Ectodermal cell (in vitro differentiated cells): ENCODE data around the gene USH1C.

ENCODE experiments used
- H3K27ac ChIP-seq: 2 replicates; pipeline ENCODE4 v1.7.0; 2013; ENCODE audit warnings: mild to moderate bottlenecking, low read depth, low read length; ENCODE audit not compliant: insufficient read depth, poor library complexity, severe bottlenecking
- H3K27me3 ChIP-seq: 2 replicates; pipeline ENCODE4 v1.7.0; 2013; ENCODE audit warnings: mild to moderate bottlenecking, low read length; ENCODE audit not compliant: insufficient read depth, control insufficient read depth, poor library complexity, severe bottlenecking
- H3K36me3 ChIP-seq: one replicate; pipeline ENCODE4 v1.7.0; 2013; ENCODE audit warnings: low read length; ENCODE audit not compliant: control insufficient read depth, insufficient read depth
- H3K4me1 ChIP-seq: one replicate; pipeline ENCODE4 v1.7.0; 2013; ENCODE audit warnings: low read length; ENCODE audit not compliant: control insufficient read depth, insufficient read depth
- H3K4me3 ChIP-seq: 2 replicates; pipeline ENCODE4 v1.7.0; 2013; ENCODE audit warnings: low read depth, low read length, control low read depth; ENCODE audit not compliant: insufficient read depth
- H3K9me3 ChIP-seq: 2 replicates; pipeline ENCODE4 v1.7.0; 2013; ENCODE audit warnings: mild to moderate bottlenecking, low read length, moderate library complexity; ENCODE audit not compliant: control insufficient read depth
- WGBS, 2 experiments: methylation state at CpG; one replicate each; pipeline ENCODE4 v1.1.7; 2013; ENCODE audit warnings: missing lambda C conversion rate in 2 of 2; 5-methylcytosine and 5-hydroxymethylcytosine counted together

Gene USH1C

DNA sequence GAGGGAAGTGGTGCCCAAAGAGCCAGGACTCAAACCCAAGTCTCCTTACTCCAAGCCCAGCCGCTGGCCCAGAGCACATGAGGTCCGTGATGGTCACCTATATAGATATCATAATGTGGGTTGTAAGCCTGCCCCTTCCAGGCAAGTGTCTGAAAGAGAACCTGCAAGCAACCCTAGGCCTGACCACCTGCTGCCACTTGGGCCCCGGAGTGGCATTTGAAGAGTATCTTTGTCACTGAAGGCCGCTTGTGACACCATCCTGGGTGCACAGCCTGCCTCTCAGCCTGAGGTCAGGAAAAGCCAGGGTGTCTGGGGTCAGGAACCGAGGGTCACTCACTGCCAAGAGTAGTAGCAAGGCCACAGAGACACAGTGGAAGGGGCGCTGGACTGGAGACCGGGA is 35.2 kb upstream of the USH1C start:
- Histone ChIP-seq H3K36me3 (no peaks in the 10 kb centered on the region), H3K9me3 (no peaks in the 10 kb centered on the region), H3K4me1 (no peaks in the 10 kb centered on the region), H3K4me3 (no peak overlapping the region), H3K27ac (no peak overlapping the region), H3K27me3 (no peaks in the 10 kb centered on the region)
- WGBS, 2 experiments = 92 to 95% methylated on average over 7 of the region's 7 CpGs

- Histone ChIP-seq H3K4me1 (no peaks in the 10 kb centered on the region), H3K9me3 (no peaks in the 10 kb centered on the region), H3K27ac (no peak overlapping the region), H3K36me3 (no peaks in the 10 kb centered on the region), H3K27me3 (no peaks in the 10 kb centered on the region), H3K4me3 (no peak overlapping the region)
- 94 to 95% methylated on average over 8 of the region's 8 CpGs for WGBS, 2 experiments
Measured at GRCh38 chr11:17578958-17579357, 34.7 kb upstream of the USH1C start.

GRCh38 chr11:17578296-17578695 is 34.1 kb upstream of the USH1C start:
- H3K4me3 ChIP-seq = no peak overlapping the region
- H3K27ac ChIP-seq = no peak overlapping the region
- WGBS, 2 experiments = 94 to 96% methylated on average over 11 of the region's 11 CpGs
- H3K4me1 ChIP-seq = no peaks in the 10 kb centered on the region
- no peaks in the 10 kb centered on the region for H3K9me3 ChIP-seq
- H3K27me3 ChIP-seq = no peaks in the 10 kb centered on the region
- no peaks in the 10 kb centered on the region for H3K36me3 ChIP-seq

DNA sequence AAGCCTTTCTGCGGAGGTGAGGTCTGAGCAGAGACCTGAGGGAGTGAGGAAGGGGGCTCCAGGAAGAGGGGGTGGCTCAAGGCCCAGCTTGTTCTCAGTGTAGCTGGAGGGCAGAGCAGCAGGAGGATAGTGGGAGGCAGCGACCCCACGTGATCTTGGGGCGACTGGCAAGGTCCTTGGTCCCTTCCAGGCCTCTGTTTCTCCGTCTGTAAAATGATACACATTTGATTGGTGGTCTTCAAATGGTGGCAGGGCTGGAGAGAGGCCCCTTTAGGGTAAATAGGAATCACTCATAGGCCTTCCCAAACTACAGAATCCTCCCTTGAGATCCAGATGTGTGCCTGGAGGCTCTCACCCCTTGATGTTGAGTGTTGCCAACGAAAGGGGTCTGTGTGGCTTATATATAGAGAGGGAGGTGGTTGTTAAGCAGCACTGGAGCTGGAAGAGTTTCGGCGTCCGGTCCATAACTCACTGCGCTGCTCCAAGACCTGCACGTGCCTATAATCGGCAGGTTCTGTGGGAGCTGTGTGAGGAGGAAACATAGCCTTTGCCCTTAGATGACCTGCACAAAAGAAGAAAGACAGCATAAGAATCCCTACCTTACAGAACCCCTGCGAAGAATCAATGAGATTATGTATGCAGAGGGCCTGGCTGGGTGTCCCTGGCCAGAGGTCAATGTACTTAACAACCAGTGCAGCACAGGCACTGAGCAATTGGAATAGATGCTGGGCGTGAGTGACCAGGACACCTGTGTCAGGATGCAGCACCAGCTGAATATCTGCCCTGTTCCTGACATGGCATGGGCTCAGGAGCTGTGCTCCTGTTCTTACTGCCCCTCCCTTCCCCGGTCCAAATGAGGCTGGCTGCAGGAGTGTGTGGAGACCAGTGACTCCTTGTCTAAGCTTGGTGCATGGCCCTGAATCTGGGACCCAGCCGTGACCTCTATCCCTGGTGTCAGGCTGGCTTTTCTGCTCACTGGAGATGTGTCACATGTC is 31.5 kb upstream of the USH1C start:
- Histone ChIP-seq H3K4me1 (no peaks in the 10 kb centered on the region), H3K4me3 (no peak overlapping the region), H3K27me3 (no peaks in the 10 kb centered on the region), H3K36me3 (no peaks in the 10 kb centered on the region), H3K27ac (no peak overlapping the region), H3K9me3 (no peaks in the 10 kb centered on the region)
- 85 to 87% methylated on average over 16 of the region's 16 CpGs for WGBS, 2 experiments

- Histone ChIP-seq H3K27ac (no peak overlapping the region), H3K27me3 (no peaks in the 10 kb centered on the region), H3K9me3 (no peaks in the 10 kb centered on the region), H3K36me3 (no peaks in the 10 kb centered on the region), H3K4me1 (no peaks in the 10 kb centered on the region), H3K4me3 (no peak overlapping the region)
- 90 to 91% methylated on average over 9 of the region's 9 CpGs for WGBS, 2 experiments
Measured at GRCh38 chr11:17574141-17575091, 30.2 kb upstream of the USH1C start.

GRCh38 chr11:17573526-17573925 is 29.3 kb upstream of the USH1C start:
- Histone ChIP-seq H3K4me3 (no peak overlapping the region), H3K27ac (no peak overlapping the region), H3K4me1 (no peaks in the 10 kb centered on the region), H3K9me3 (no peaks in the 10 kb centered on the region), H3K27me3 (no peaks in the 10 kb centered on the region), H3K36me3 (no peaks in the 10 kb centered on the region)
- 92 to 97% methylated on average over 3 of the region's 3 CpGs for WGBS, 2 experiments

DNA sequence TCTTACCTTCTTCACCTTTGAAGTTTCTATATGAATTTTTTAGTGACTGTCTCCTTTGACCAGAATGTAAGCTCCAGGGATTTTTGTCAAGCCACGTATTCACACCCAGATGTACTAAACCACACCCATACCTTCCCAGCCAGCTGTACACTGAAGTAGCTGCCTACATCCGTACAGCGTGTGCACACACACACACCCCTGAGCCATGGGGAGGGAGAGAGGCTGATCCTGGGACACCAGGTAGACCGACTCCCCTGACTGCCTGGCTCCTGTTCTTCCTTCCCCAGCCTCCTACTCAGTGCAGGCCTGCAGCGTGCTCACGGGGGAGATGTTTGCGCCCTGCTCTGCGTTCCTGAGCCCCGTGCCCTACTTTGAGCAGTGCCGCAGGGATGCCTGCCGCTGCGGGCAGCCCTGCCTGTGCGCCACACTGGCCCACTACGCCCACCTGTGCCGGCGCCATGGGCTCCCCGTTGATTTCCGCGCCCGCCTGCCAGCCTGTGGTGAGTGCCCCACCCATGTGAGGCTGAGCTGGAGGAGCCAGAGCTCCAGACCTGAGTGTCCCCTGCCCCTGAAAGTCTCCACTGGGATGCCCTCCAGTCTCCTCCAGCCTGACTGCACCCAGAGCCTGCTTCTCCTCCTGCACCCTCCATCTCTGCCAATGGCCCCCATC is 28.7 kb upstream of the USH1C start:
- no peaks in the 10 kb centered on the region for H3K4me1 ChIP-seq
- H3K27me3 ChIP-seq = no peaks in the 10 kb centered on the region
- WGBS, 2 experiments = 93 to 94% methylated on average over 20 of the region's 20 CpGs
- no peaks in the 10 kb centered on the region for H3K9me3 ChIP-seq
- no peak overlapping the region for H3K4me3 ChIP-seq
- no peaks in the 10 kb centered on the region for H3K36me3 ChIP-seq
- no peak overlapping the region for H3K27ac ChIP-seq

DNA sequence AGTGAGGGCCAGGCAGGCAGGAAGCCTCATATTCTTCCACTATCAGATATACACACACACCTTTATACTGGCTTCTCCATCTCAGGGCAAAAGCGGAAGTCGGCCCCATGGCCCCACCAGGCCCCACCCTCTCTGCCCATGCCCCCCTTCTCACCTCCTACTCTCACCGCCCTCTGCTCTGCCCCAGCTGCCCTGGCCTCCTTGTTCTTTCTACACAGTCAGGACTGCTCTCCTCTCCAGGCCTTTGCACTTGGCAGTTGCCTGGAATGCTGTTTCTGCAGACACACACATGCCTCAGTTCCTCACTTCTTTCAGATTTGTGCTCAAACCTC is 28.1 kb upstream of the USH1C start:
- WGBS, 2 experiments = 86 to 88% methylated on average over 3 of the region's 3 CpGs
- Histone ChIP-seq H3K4me3 (no peak overlapping the region), H3K27ac (no peak overlapping the region), H3K36me3 (no peaks in the 10 kb centered on the region), H3K4me1 (no peaks in the 10 kb centered on the region), H3K27me3 (no peaks in the 10 kb centered on the region), H3K9me3 (no peaks in the 10 kb centered on the region)

DNA sequence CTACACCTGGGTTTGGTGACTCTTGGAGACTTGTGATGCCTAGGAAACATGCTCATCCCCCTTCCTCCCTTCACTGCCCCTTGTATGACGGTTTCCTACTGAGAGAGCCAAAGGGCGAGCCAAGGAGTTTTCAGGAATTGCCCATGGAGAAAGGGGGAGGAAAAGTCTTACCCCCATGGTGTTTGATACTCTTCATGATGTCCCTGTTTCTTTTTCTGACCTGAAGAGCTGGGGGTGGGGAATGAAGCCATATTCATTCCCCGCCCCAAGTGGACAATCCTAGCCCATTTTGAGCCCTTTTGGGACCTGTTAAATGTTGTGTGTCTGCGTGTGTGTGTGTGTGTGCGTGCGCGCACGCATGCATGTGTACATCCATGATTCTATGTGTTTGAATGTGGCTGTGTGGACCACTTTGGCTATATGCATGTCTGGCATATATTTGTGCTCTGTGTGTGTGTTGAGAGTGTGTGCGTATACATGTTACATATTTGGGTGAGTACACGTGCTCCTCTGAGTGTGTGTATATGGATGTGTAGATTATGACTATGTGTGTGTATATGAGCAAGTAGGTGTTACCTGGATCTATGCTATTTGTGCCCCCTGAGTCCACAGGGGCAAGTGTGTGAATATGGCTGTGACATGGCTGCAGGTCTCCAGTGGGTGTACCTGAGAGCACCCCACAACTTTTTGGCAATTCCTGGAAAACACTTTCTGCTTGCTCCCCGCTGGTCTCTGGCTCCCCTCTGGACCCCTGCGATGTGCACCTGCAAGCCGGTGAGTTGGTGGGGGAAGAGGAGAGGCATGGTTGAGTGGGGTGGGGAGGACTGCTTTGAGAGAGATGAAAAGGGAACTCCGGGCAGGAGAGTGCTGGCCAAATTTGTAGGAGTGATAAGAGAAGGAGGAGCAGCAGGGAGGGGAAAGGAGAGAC is 27.5 kb upstream of the USH1C start:
- Histone ChIP-seq H3K36me3 (no peaks in the 10 kb centered on the region), H3K4me1 (no peaks in the 10 kb centered on the region), H3K27ac (no peak overlapping the region), H3K4me3 (no peak overlapping the region), H3K27me3 (no peaks in the 10 kb centered on the region), H3K9me3 (no peaks in the 10 kb centered on the region)
- 85 to 86% methylated on average over 14 of the region's 14 CpGs for WGBS, 2 experiments
